ENCODE data around the gene CCDC158.
"Not testable (repeated sequence)": the region's sequence is repeated elsewhere in the genome, so short reads cannot be mapped to it uniquely, and the experiment has no call there.

CCDC158 gene

GRCh38 chr4:76311896-76312331, 109.0 kb downstream of the CCDC158 start:
- DNase-seq (ENCODE audit: low spot score): no peak

GRCh38 chr4:76310683-76311082, 110.3 kb downstream of the CCDC158 start:
- no peak for DNase-seq (ENCODE audit: low spot score)

- DNase-seq (ENCODE audit: low spot score): no peak
These were observed 110.9 kb downstream of the CCDC158 start for GRCh38 chr4:76309939-76310550.

DNA sequence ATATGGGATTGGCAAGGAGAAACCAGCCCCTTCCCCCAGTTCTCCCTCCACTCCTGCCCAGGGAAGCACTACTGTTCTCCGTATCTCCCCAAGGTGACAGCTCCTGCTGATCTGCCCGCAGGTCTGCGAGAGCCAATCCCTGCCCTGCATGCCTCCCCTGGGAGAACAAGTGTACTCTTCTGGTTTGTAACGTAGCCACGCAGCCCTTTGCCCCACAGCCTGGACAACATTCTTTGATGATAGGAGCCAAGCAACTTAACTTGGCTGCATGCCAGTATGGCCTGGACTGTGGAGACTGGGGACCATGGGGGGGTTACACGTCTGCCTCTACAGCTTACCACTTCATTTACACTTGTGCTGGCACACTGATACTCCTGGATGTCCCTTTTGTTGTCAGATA, 112.4 kb downstream of the CCDC158 start:
- no peak for DNase-seq (ENCODE audit: low spot score)

DNA sequence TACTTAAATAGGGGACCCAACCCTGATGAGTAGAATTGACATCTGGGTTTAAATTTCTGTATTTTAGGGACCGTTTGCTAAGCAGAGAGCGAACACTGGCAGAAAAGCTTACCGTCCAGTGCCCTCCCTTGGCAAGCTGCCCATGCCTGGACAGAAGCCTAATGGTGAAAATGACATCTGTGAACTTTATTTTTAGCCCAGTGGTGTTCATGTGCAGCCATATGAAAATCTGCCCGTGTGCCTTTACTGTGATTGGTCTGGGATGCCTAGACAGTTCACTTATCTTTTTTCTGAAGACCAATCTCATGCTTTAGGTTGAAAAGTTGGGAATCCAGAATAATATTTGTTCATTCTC, 113.3 kb downstream of the CCDC158 start:
- no peak for DNase-seq (ENCODE audit: low spot score)

- DNase-seq (ENCODE audit: low spot score): no peak
These were observed 113.9 kb downstream of the CCDC158 start for GRCh38 chr4:76306882-76307659.

DNA sequence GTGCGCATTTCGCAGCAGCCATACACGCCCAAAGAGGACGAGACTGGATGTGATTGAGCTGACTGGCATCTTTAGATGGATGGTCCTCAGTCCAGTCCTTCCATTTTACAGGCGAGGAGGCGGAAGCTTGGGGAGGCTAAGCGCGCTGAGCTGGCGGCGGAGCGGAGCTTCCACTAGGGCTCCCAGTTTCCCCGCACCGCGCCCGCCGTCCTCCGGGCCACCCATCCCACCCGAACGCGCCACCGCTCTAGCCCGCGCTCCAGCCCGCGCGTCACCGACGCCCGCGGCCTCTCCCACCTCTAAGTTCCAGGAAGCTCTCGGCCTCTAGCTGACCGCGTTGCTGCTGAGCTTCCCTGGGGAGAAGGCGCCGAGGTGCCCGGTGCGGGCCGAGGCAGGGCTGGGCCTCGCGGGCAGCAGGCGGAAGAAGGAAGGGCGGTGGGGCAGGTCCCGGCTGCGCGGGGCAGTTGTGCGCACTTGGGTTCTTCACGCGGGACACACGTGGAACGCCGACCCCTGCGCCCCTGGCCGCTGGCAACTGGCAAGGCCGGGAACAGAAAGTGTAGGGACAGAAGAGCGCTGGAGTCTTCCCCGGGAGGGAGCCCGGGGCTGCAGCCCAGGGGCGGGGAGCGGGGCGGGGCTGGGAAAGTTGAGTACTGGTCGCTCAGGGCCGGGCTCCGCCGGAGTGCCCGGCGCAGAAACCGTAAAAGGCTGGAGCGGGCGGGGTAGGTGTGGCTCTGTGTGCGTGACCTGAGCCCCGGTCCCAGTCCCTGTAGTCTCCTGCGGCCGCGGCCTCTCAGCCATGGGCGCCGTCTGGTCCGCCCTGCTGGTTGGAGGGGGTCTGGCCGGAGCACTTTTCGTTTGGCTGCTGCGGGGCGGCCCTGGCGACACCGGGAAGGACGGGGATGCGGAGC, 114.7 kb downstream of the CCDC158 start, which contains the start of gene STBD1:
Gene STBD1 (plus strand): TSS at position 763 of the 911 bp plus-strand sequence. CDS start 37 bp downstream, at position 800.
- no peak for DNase-seq (ENCODE audit: low spot score)

DNA sequence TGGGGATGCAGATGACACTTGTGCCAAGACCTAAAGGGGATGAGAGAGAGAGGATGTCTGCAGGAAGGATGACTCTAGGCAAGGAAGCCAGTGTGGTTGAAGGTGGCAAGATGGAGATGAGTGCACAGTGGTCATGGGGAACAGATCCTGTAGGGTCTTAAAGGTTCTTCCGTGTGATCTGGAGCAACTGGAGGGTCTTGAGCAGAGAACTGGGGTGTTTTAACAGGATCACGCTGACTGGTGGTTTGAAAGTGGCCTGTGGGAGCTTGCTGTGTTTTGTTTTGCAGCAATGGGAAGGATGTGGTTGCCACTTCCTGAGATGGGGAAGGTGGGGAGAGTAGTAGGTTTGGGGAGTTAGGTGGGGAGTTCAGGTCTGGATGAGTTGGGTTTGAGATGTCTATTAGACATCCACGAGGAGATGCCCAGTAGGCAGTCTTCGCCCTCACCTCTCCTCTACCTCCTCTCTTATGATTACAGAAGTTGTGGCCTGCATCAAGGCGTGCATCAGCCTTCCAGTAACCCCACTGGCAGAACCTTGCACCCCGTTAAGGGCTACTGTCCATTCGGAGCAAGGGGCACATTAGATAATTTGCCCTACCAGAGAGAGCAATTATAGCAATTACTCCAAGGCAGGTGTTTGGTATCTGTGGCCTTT, 115.8 kb downstream of the CCDC158 start:
- DNase-seq (ENCODE audit: low spot score): no peak

- no peak for DNase-seq (ENCODE audit: low spot score)
These were observed 118.0 kb downstream of the CCDC158 start for GRCh38 chr4:76302826-76303438.

GRCh38 chr4:76301775-76302162, 119.2 kb downstream of the CCDC158 start:
- DNase-seq (ENCODE audit: low spot score): no peak

DNA sequence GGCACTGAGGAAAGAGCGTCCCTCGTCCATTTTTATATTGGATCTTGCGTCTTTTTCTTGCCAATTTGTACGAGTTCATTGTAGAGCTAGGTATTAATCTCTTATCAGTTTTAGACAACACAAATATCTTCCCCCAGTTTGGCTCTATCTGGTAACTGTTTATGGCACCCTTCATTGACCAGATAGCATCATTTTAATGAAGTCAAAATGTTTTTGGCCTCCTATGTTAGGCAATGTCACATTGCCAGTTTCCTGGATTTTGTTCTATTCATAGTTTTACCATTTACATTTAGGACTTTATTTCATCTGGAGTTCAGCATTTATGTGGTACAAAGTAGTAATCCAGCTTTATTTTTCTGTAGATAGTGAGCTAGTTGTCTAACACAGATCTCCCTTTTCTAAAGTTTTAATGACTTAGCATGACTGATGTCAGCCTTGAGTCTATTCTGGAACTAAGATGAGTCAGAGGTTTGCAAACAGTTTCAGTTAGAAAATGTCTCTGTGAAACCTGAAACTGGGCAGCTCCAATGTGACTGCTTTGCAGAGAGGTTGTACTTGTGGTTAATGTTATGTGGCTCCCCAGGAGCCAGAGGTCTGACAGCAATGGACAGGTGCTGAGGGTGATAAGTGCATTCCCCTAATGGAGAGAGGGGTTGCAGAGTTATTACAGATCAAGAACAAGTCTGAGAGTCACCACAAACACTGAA, 119.7 kb downstream of the CCDC158 start:
- no peak for DNase-seq (ENCODE audit: low spot score)

- no peak for DNase-seq (ENCODE audit: low spot score)
These were observed 120.9 kb downstream of the CCDC158 start for GRCh38 chr4:76300012-76300411.

DNA sequence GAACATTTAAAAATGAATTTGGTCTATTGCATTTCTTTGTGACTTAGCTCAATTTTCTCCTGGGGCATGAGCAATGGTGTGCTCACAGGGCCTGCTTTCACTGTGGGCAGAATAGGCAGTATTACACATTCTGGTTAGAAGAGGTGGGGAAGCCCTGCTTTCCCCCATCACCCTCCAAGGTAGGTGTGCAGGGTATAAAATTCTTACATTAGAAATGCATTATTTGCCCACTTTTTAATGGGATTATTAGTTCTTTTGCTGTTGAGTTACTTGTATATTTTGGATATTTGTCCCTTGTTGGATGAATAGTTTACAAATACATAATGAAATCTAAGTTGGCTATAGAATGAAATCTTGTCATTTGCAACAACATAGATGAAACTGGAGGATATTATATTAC, 122.7 kb downstream of the CCDC158 start:
- DNase-seq (ENCODE audit: low spot score): no peak

- no peak for DNase-seq (ENCODE audit: low spot score)
These were observed 124.6 kb downstream of the CCDC158 start for GRCh38 chr4:76296286-76296820.

- DNase-seq (ENCODE audit: low spot score): no peak
These were observed 127.2 kb downstream of the CCDC158 start for GRCh38 chr4:76293772-76294171.

GRCh38 chr4:76292730-76293129, 128.2 kb downstream of the CCDC158 start:
- DNase-seq (ENCODE audit: low spot score): no peak

DNA sequence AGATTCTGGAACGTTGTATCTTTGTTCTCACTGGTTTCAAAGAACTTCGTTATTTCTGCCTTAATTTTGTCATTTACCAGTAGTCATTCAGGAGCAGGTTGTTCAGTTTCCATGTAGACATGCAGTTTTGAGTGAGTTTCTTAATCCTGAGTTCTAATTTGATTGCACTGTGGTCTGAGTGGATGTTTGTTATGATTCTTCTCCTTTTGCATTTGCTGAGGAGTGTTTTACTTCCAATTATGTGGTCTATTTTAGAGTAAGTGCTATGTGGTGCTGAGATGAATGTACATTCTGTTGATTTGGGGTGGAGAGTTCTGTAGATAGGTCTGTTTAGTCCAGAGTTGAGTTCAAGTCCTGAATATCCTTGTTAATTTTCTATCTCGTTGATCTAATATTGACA, 133.1 kb downstream of the CCDC158 start:
- not testable (repeated sequence) for DNase-seq (ENCODE audit: low spot score)

GRCh38 chr4:76283900-76284299, 137.0 kb downstream of the CCDC158 start:
- no peak for DNase-seq (ENCODE audit: low spot score)

GRCh38 chr4:76282941-76283689, 137.8 kb downstream of the CCDC158 start:
- no peak for DNase-seq (ENCODE audit: low spot score)

- DNase-seq (ENCODE audit: low spot score): not testable (repeated sequence)
These were observed 139.3 kb downstream of the CCDC158 start for GRCh38 chr4:76281594-76281993.

All from NAMALWA (cell line).